SK-N-SH treated with all-trans-retinoic acid at 6 μM for 48 hours (cell line): ENCODE data around the gene MRPL30.

ENCODE experiments used
- ARNTL ChIP-seq: fragments of 450-650 bp; formaldehyde crosslinking; IDR thresholded peaks from 2 replicates; pipeline ENCODE4 v1.5.0; 2020; ENCODE audit warnings: low read depth, mild to moderate bottlenecking, moderate library complexity, borderline replicate concordance
- BACH2 ChIP-seq: fragments of 250-450 bp; sonication (Bioruptor Pico); IDR thresholded peaks from 2 replicates; pipeline ENCODE4 v1.9.0; 2021; ENCODE audit warnings: mild to moderate bottlenecking, borderline replicate concordance
- ESRRG ChIP-seq: fragments of 250-450 bp; sonication (Bioruptor Pico); IDR thresholded peaks from 2 replicates; pipeline ENCODE4 v1.6.1; 2021; ENCODE audit warnings: mild to moderate bottlenecking
- GLIS3 ChIP-seq: fragments of 250-450 bp; sonication (Bioruptor Pico); IDR thresholded peaks from 2 replicates; pipeline ENCODE4 v1.5.0; 2020; ENCODE audit warnings: mild to moderate bottlenecking, moderate library complexity
- PPARA ChIP-seq: fragments of 250-450 bp; sonication (Bioruptor Pico); IDR thresholded peaks from 2 replicates; pipeline ENCODE4 v1.5.0; 2020; ENCODE audit warnings: mild to moderate bottlenecking, borderline replicate concordance
- TOX ChIP-seq: fragments of 250-450 bp; sonication (Bioruptor Pico); IDR thresholded peaks from 2 replicates; pipeline ENCODE4 v1.8.0; 2021; ENCODE audit warnings: mild to moderate bottlenecking, moderate library complexity, borderline replicate concordance
- ZFP30 ChIP-seq: fragments of 450-650 bp; formaldehyde crosslinking; IDR thresholded peaks from 2 replicates; pipeline ENCODE4 v1.5.0; 2022; ENCODE audit warnings: mild to moderate bottlenecking, moderate library complexity
- TF ChIP-seq, protein P1 (sequence below): fragments of 250-450 bp; sonication (Bioruptor Pico); IDR thresholded peaks from 2 replicates; pipeline ENCODE4 v1.8.0; 2020; ENCODE audit warnings: mild to moderate bottlenecking, moderate library complexity, borderline replicate concordance
- TF ChIP-seq, protein P2 (sequence below): fragments of 250-450 bp; sonication (Bioruptor Pico); IDR thresholded peaks from 2 replicates; pipeline ENCODE4 v1.5.0; 2020; ENCODE audit warnings: mild to moderate bottlenecking, moderate library complexity
- TF ChIP-seq, protein P3 (sequence below): fragments of 250-450 bp; sonication (Bioruptor Pico); IDR thresholded peaks from 2 replicates; pipeline ENCODE4 v1.5.1; 2021; ENCODE audit warnings: mild to moderate bottlenecking, moderate library complexity
- TF ChIP-seq, protein P4 (sequence below): fragments of 250-450 bp; sonication (Bioruptor Pico); IDR thresholded peaks from 2 replicates; pipeline ENCODE4 v1.5.1; 2020; ENCODE audit warnings: low read depth, mild to moderate bottlenecking, moderate library complexity

DNA sequence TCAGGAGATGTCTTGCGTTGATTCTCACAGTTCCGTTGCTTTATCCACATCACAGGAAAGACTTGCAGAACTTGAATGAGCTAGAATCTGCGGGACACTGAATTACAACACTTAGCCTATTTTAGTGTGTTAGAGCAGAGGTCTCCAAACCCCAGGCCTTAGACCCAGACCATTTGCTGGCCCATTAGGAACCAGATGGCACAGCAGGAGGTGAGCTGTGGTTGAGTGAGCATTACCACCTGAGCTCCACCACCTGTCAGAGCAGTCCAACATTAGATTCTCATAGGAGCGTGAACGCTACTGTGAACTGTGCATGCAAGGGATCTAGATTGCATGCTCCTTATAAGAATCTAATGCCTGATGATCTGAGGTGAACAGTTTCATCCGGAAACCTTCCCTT, 3.8 kb downstream of the MRPL30 start:
- no peak for TF ChIP-seq BACH2 (CRISPR knock-in tag)
- TF ChIP-seq TOX (CRISPR knock-in tag) = no peak
- no peak for TF ChIP-seq ARNTL (CRISPR knock-in tag)
- no peak for TF ChIP-seq GLIS3 (CRISPR knock-in tag)
- no peak for TF ChIP-seq ESRRG (CRISPR knock-in tag)
- TF ChIP-seq, protein P1, sequence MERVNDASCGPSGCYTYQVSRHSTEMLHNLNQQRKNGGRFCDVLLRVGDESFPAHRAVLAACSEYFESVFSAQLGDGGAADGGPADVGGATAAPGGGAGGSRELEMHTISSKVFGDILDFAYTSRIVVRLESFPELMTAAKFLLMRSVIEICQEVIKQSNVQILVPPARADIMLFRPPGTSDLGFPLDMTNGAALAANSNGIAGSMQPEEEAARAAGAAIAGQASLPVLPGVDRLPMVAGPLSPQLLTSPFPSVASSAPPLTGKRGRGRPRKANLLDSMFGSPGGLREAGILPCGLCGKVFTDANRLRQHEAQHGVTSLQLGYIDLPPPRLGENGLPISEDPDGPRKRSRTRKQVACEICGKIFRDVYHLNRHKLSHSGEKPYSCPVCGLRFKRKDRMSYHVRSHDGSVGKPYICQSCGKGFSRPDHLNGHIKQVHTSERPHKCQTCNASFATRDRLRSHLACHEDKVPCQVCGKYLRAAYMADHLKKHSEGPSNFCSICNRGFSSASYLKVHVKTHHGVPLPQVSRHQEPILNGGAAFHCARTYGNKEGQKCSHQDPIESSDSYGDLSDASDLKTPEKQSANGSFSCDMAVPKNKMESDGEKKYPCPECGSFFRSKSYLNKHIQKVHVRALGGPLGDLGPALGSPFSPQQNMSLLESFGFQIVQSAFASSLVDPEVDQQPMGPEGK = no peak
- TF ChIP-seq ZFP30 (CRISPR knock-in tag) = no peak
- no peak for TF ChIP-seq PPARA
- TF ChIP-seq, protein P2, sequence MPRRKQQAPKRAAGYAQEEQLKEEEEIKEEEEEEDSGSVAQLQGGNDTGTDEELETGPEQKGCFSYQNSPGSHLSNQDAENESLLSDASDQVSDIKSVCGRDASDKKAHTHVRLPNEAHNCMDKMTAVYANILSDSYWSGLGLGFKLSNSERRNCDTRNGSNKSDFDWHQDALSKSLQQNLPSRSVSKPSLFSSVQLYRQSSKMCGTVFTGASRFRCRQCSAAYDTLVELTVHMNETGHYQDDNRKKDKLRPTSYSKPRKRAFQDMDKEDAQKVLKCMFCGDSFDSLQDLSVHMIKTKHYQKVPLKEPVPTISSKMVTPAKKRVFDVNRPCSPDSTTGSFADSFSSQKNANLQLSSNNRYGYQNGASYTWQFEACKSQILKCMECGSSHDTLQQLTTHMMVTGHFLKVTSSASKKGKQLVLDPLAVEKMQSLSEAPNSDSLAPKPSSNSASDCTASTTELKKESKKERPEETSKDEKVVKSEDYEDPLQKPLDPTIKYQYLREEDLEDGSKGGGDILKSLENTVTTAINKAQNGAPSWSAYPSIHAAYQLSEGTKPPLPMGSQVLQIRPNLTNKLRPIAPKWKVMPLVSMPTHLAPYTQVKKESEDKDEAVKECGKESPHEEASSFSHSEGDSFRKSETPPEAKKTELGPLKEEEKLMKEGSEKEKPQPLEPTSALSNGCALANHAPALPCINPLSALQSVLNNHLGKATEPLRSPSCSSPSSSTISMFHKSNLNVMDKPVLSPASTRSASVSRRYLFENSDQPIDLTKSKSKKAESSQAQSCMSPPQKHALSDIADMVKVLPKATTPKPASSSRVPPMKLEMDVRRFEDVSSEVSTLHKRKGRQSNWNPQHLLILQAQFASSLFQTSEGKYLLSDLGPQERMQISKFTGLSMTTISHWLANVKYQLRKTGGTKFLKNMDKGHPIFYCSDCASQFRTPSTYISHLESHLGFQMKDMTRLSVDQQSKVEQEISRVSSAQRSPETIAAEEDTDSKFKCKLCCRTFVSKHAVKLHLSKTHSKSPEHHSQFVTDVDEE (CRISPR knock-in tag) = no peak
- TF ChIP-seq, protein P3, sequence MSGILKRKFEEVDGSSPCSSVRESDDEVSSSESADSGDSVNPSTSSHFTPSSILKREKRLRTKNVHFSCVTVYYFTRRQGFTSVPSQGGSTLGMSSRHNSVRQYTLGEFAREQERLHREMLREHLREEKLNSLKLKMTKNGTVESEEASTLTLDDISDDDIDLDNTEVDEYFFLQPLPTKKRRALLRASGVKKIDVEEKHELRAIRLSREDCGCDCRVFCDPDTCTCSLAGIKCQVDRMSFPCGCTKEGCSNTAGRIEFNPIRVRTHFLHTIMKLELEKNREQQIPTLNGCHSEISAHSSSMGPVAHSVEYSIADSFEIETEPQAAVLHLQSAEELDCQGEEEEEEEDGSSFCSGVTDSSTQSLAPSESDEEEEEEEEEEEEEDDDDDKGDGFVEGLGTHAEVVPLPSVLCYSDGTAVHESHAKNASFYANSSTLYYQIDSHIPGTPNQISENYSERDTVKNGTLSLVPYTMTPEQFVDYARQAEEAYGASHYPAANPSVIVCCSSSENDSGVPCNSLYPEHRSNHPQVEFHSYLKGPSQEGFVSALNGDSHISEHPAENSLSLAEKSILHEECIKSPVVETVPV (CRISPR knock-in tag) = no peak
- TF ChIP-seq, protein P4, sequence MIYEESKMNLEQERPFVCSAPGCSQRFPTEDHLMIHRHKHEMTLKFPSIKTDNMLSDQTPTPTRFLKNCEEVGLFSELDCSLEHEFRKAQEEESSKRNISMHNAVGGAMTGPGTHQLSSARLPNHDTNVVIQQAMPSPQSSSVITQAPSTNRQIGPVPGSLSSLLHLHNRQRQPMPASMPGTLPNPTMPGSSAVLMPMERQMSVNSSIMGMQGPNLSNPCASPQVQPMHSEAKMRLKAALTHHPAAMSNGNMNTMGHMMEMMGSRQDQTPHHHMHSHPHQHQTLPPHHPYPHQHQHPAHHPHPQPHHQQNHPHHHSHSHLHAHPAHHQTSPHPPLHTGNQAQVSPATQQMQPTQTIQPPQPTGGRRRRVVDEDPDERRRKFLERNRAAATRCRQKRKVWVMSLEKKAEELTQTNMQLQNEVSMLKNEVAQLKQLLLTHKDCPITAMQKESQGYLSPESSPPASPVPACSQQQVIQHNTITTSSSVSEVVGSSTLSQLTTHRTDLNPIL = no peak
